ENCODE data around the gene PRR14. TPM values are rescaled to one million over a fixed set of nuclear protein-coding genes. Genes with fewer than 3 reads are reported as not detected.
A peak's percentile ranks its signal among the peaks of the same experiment; 100 is the strongest.

Gene PRR14
- total and polyA plus RNA-seq, 2 of the 8 experiments (the other 6 are each of a cell fraction or from before 2014, with no cell fraction given): 3.6 to 16.1 TPM

DNA sequence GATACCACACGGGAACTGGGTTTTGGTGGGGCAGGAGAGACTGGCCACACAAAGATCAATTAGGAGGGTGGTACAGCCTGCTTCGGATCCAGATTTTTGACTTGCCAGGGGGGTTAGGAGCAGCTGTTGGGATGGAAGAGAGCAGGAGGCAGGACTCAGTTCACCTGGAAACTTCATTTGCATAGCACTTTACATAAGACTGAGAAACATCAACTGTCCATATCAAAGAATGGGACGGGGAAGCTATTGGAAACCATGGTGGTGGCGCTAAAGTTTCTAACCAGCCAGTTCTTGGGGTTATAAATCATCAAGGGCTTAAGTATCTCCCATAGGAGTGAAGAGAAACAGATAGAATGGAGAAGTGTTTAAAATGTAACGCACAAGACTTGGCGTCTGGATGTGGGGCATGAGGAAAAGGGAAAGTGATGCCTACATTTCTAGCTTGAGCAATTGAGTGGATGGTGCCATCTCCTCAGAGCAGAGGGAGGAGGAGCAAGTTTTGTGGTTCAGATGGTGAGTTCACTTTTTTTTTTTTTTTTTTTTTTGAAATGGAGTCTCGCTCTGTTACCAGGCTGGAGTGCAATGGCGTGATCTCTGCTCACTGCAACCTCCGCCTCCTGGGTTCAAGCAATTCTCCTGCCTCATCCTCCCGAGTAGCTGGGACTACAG lies 41.8 kb downstream of the PRR14 start:
- H4K20me1 ChIP-seq (replicated peaks in 1 of 2; ENCODE audit: control insufficient read depth in 1 of 2, insufficient read depth in 2 of 2, low read length in 2 of 2): peaks cover 5 to 24% of the 10 kb centered on the region in 2 experiments
- H3K36me3 ChIP-seq (ENCODE audit: control insufficient read depth in 2 of 4, insufficient read depth in 4 of 4, low read length in 3 of 4): no peaks in the 10 kb centered on the region
- no peak overlapping the region for H2BK5ac ChIP-seq (ENCODE audit: low read depth, low read length)
- H3K23me2 ChIP-seq (ENCODE audit: low read depth, low read length): no peaks in the 10 kb centered on the region
- no peak overlapping the region for H2AK5ac ChIP-seq (ENCODE audit: low read depth, low read length)
- H2BK15ac ChIP-seq (ENCODE audit: low read length): no peak overlapping the region
- H2BK20ac ChIP-seq (ENCODE audit: low read length): no peak overlapping the region
- H3K79me2 ChIP-seq (ENCODE audit: control insufficient read depth in 1 of 2, insufficient read depth in 2 of 2, low read length in 2 of 2): no peaks in the 10 kb centered on the region
- H2AFZ ChIP-seq (ENCODE audit: low read length): no peak overlapping the region
- no peak overlapping the region for H3K56ac ChIP-seq (replicated peaks; ENCODE audit: insufficient read length, low read depth, low read length)
- peak overlapping the region; percentile 43 to 52; a peak in 2 of 4 replicates for H3K4me2 ChIP-seq (ENCODE audit: insufficient read depth in 1 of 2, low read depth in 2 of 2, low read length in 2 of 2)
- H3K4me1 ChIP-seq (replicated peaks in 1 of 4; ENCODE audit: control insufficient read depth in 3 of 4, insufficient read depth in 4 of 4, low read length in 3 of 4): peaks cover 0 to 5% (median 3%) of the 10 kb centered on the region in 4 experiments; a peak in 6 of 7 replicates
- ChIA-PET POLR2A (ENCODE audit: partially characterized antibody) (interaction anchor here (0.8 to 2.7 kb wide), 3 partner anchors 11 to 33 kb away, joined by 3 to 16 read pairs (median 11); partner anchors contain the start of gene FBRS), CTCF (ENCODE audit: partially characterized antibody) (interaction anchor here (0.6 to 6.6 kb wide), 9 partner anchors 17 to 731 kb away, joined by 3 to 48 read pairs (median 4); partner anchors contain the start of gene PRR14)
- H4K5ac ChIP-seq (ENCODE audit: insufficient read length, low read depth, low read length): no peak overlapping the region
- H4K91ac ChIP-seq (replicated peaks; ENCODE audit: insufficient read length, low read length): no peak overlapping the region
- H2BK120ac ChIP-seq (replicated peaks; ENCODE audit: low read depth, low read length): no peak overlapping the region
- H3K9me3 ChIP-seq (ENCODE audit: insufficient read depth in 2 of 2, low read depth in 1 of 2, low read length in 1 of 2): no peaks in the 10 kb centered on the region
- no peak overlapping the region for H4K8ac ChIP-seq (ENCODE audit: extremely low read depth, insufficient read depth, low read length)
- no peak overlapping the region for H3K18ac ChIP-seq (ENCODE audit: extremely low read depth, low read length)
- H3K27me3 ChIP-seq (replicated peaks in 1 of 4; ENCODE audit: control insufficient read depth in 3 of 4, extremely low read depth in 1 of 4, insufficient read depth in 3 of 4, low read length in 3 of 4): peaks cover 68 to 94% (median 83%) of the 10 kb centered on the region in 4 experiments
- TF ChIP-seq TCF12 (IDR thresholded peaks at IDR 0.05; ENCODE audit: low read depth, low read length) (0 out of 2 replicates have a peak, but pooled peaks have one; percentile 56), POU5F1 (IDR thresholded peaks at IDR 0.05; ENCODE audit: low read depth, low read length) (0 out of 2 replicates have a peak, but pooled peaks have one; percentile 48), TBP (IDR thresholded peaks at IDR 0.05; ENCODE audit: low read depth, low read length) (no peak), NANOG (IDR thresholded peaks at IDR 0.05; ENCODE audit: insufficient read depth, low read depth, low read length, poor library complexity, severe bottlenecking) (peak; percentile 93)
- no peak overlapping the region for H3K9ac ChIP-seq (replicated peaks in 1 of 4; ENCODE audit: extremely low read depth in 1 of 4, low read depth in 3 of 4, low read length in 3 of 4)
- H3K27ac ChIP-seq (ENCODE audit: low read depth, low read length): no peak overlapping the region
- no peak overlapping the region for H3K23ac ChIP-seq (ENCODE audit: insufficient read length)
- no peak overlapping the region for H2BK12ac ChIP-seq (ENCODE audit: low read depth, low read length)
- H3K79me1 ChIP-seq (ENCODE audit: low read depth, low read length): no peaks in the 10 kb centered on the region
- no peak overlapping the region for H3K14ac ChIP-seq (ENCODE audit: insufficient read length)
- peak overlapping the region in 1 of 4 experiments; percentile 15; a peak in 1 of 8 replicates for H3K4me3 ChIP-seq (ENCODE audit: extremely low read depth in 1 of 4, insufficient read depth in 2 of 4, low read depth in 3 of 4, low read length in 4 of 4)
- H3K4ac ChIP-seq (replicated peaks; ENCODE audit: insufficient read length, low read depth, low read length): no peak overlapping the region
- 42% methylated on average over 9 of the region's 10 CpGs; no CpG with 5 or more reads in 1 of the 2 experiments for WGBS, 2 experiments (ENCODE audit: extremely low coverage in 1 of 2, insufficient coverage in 1 of 2, insufficient read length in 1 of 2, insufficient replicate concordance in 2 of 2, low coverage in 1 of 2, low lambda C conversion rate in 2 of 2, missing lambda C conversion rate in 1 of 2)
- FAIRE-seq (no peak), DNase-seq (ENCODE audit: low read depth in 1 of 2, low spot score in 2 of 2) (no peak)

Data from H1 (cell line).